HepG2 (cell line): ENCODE measurements around the gene KRTAP12-2. TPM values are rescaled to one million over a fixed set of nuclear protein-coding genes. Genes with fewer than 3 reads are reported as not detected.

Source experiments
- GATAD2A ChIP-seq: IDR thresholded peaks from 2 replicates; pipeline ENCODE4 v1.6.1; 2016
- IKZF4 ChIP-seq: sonication (generic); formaldehyde crosslinking; IDR thresholded peaks from 2 replicates; pipeline ENCODE4 v1.5.1; 2020; ENCODE audit warnings: borderline replicate concordance, mild to moderate bottlenecking, low read depth, missing genetic modification reagents; ENCODE audit errors: not compliant biosample characterization
- TAF1 ChIP-seq: sonication (generic); formaldehyde crosslinking; IDR thresholded peaks from 2 replicates; pipeline ENCODE4 v1.4.0; 2020; ENCODE audit warnings: missing genetic modification reagents
- polyA plus RNA-seq, 8 experiments: library from polyadenylated mRNA; depleted of rRNA in 3 of 8; stranded (reverse) in 7 of 8; unstranded in 1 of 8; fragments of >200 nt; fragmentation: Illumina TruSeq in 4 of 8; extraction: Trizol in 4 of 8; gene quantifications; 2 replicates each; pipeline versions ENCODE4 v1.2.1 to v1.2.3, GENCODE V29; 2011 to 2016; ENCODE audit warnings: low read depth in 4 of 8, missing spikeins in 1 of 8, mixed read lengths in 1 of 8; ENCODE audit not compliant: insufficient read depth in 1 of 8
- total RNA-seq, 5 experiments: library from RNA; depleted of rRNA; stranded (reverse); fragments of >200 nt; fragmentation: Illumina TruSeq; extraction: Trizol; gene quantifications; 2 replicates each; pipeline ENCODE4 v1.2.3, GENCODE V29; 2016; ENCODE audit warnings: low read depth in 1 of 5
- TF ChIP-seq, protein P1 (sequence below), 2 experiments: fragments of 450-650 bp in 1 of 2; sonication (generic) in 1 of 2; formaldehyde crosslinking in 1 of 2; IDR thresholded peaks; 2 replicates each; pipeline versions ENCODE4 v1.6.1 to v1.8.0; 2016 to 2022; ENCODE audit warnings: antibody characterized with exemption in 1 of 2, mild to moderate bottlenecking in 1 of 2, missing genetic modification reagents in 1 of 2

The KRTAP12-2 gene
- total and polyA plus RNA-seq, 2 of the 13 experiments (the other 11 are each of a cell fraction or from before 2014, with no cell fraction given) = not detected

DNA sequence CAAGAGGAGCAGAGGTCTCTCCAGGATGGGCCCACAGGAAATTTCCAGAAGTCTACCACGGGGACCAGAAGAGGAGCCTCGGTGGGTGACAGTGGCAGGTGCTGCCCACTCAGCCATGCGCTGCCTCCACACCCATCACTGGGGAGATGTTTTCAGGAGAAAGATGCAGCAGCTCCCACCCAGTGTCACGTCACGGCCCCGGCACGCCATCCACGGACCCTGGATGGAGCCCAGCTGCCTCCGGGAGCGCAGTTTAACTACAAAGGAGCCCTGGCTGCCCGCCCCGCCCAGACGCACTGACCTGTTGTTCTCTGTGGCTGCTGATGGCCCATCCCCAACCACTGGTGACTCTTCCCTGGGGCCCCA is 37.9 kb upstream of the KRTAP12-2 start (continued):
- TF ChIP-seq, protein P1, sequence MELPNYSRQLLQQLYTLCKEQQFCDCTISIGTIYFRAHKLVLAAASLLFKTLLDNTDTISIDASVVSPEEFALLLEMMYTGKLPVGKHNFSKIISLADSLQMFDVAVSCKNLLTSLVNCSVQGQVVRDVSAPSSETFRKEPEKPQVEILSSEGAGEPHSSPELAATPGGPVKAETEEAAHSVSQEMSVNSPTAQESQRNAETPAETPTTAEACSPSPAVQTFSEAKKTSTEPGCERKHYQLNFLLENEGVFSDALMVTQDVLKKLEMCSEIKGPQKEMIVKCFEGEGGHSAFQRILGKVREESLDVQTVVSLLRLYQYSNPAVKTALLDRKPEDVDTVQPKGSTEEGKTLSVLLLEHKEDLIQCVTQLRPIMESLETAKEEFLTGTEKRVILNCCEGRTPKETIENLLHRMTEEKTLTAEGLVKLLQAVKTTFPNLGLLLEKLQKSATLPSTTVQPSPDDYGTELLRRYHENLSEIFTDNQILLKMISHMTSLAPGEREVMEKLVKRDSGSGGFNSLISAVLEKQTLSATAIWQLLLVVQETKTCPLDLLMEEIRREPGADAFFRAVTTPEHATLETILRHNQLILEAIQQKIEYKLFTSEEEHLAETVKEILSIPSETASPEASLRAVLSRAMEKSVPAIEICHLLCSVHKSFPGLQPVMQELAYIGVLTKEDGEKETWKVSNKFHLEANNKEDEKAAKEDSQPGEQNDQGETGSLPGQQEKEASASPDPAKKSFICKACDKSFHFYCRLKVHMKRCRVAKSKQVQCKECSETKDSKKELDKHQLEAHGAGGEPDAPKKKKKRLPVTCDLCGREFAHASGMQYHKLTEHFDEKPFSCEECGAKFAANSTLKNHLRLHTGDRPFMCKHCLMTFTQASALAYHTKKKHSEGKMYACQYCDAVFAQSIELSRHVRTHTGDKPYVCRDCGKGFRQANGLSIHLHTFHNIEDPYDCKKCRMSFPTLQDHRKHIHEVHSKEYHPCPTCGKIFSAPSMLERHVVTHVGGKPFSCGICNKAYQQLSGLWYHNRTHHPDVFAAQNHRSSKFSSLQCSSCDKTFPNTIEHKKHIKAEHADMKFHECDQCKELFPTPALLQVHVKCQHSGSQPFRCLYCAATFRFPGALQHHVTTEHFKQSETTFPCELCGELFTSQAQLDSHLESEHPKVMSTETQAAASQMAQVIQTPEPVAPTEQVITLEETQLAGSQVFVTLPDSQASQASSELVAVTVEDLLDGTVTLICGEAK (IDR thresholded peaks at IDR 0.05) = no peak
- TF ChIP-seq, protein P1 (CRISPR knock-in tag; IDR thresholded peaks at IDR 0.05) = no peak
- TF ChIP-seq GATAD2A (CRISPR knock-in tag) (no peak), TAF1 (no peak), IKZF4 (CRISPR knock-in tag) (no peak)
